ENCODE measurements around the gene UBE2E1. TPM values are rescaled to one million over a fixed set of nuclear protein-coding genes. Genes with fewer than 3 reads are reported as not detected.

The UBE2E1 gene
- total RNA-seq, 1 donor from 2014 or later = 152 TPM

DNA sequence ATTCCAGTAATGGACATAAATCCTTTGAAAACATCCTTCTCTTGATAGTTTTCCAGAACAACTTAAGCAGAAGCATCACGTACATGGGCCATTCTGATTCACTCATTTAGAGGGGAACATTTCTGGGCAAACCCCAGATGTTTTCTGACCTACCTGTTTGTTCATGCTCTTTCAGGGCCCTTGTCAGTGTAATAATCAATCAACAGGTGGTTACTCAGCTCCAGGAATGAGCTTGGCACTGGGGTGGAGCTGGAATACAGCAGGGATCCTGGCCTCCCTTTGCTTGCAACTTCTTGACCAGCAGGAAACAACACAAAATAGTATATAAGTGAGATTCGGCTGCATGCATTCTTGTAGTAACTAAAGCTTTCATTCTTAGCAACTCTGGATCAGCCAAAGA, 9.2 kb upstream of the UBE2E1 start:
- no peak for DNase-seq

DNA sequence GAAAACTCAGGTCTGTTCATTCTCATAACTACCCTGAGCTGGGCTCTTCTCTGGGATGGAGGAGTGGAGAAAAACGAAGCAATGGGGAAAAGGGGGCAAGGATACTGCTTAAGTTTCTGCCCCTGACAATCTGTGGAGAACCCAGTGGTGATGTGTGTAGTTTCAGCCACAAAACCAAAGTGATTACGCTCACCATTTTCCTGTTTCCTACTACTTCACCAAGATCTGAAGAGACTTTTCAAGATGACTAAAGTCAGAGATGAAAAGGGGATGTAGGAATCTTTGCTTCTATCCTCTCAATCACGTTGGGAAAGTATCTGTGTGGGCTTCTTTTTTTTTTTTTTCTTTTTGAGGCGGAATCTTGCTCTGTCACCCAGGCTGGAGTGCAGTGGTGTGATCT, 8.3 kb upstream of the UBE2E1 start:
- DNase-seq = no peak

DNA sequence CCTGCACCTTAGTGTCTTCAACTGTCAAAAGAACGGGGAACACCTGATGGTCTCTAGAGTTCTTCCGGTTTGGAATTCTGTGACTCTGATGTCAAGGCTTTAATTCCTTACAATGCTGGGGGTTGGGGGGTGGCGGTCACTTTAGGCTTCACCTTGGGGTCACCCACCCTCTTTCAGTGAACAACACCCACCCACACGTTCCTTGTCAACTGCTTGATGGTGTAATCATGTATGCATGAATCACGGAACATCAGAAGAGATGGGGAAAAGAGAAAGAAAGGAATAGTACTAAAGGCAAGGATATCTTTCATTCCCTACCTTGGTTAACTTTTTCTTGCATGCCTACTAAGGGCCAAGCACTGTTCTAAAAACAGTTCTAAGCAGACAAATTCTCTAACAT, 7.3 kb upstream of the UBE2E1 start:
- DNase-seq = no peak

DNA sequence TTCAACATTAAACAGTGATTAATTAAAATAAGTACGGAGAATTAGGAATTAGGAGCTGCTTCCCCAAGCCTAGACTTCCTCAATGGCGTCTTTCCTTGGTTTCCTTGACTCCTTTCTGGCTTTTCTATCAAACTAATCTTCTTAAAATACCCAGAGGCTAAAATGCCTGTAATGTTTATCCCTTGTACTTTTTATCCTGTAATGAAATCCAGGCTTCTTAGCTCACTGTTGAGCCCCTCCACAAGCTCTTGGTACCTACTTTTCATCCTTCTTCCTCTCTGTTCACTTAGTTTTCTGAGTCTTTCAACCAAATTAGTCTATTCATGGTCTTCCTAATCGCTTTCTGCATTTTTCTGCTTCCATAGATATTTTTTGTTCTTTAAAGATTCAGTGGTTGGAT, 6.9 kb upstream of the UBE2E1 start:
- DNase-seq = no peak

DNA sequence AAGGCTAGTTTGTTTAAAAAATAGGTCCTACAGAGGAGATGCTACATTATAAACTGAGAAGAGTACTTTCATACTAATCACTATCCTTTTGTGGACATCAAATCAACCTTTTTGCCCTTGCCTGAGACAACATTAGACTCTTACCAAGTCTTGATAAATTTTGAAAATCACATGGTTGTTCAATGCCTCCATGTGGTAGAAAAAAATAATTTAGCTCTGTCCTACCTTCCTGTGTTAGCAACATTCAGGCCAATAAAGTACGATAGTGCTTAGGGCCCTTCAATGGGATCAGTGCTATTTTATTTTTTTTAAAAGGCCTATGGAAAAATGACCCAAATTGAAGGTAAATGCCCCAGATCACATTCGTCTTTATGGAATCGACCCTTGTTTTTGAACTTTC, 5.0 kb upstream of the UBE2E1 start:
- DNase-seq = peak; percentile 35

DNA sequence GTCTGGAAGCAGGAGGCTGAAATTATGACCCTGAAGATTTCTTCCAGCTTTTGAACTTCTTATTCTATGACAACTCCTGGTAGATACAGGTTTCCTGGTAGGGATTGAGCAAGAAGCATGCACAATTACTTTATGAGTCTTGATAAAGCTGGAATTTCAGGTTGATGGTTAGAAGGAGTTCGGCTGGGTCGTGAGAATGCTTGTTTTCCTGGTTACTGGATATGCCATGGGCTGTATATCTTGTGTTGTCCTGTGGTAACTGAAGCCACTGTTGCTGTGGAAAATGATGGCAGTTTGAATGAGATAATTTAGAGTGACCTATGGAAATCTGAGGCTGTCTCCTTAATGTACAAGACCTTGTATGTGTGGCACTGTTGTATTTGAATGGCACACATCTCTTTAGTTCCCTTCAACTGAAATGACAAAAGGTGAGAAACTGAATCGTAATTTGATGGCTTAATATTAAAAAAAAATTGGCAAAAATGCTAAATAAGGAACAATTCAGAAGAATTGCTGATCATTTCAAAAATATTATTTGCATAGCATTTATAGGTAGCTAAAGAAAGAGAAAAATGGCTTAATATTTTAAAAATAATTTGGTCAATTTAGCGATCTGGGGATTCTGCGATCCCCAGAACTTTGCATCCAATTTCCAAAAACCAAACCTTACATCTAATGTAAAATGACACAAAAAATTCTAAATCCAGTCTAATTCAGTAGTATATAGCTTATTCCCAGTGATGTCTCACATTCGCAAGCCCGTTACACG, 1.1 kb upstream of the UBE2E1 start:
- DNase-seq = peak; percentile 19

DNA sequence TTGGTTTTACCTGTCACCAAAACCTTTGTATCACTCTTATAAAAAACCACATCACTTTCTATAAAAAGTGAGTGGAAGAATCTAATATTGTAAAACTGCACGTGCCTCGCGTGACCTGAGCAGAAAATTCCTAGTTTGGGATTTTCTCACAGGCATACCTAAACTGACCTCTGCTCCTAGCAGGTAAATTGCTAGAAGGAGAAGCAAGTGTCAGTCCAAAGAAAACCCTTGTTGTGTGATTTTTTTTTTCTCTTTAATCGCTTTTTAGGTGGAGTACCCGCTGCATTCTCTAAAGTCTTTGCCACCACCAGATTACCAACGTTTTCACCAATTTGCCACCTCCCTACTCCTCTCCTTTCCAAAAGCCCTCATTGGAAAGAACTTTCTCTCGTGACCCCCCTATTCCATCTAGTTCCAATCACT, 534 bp upstream of the UBE2E1 start:
- DNase-seq = no peak

DNA sequence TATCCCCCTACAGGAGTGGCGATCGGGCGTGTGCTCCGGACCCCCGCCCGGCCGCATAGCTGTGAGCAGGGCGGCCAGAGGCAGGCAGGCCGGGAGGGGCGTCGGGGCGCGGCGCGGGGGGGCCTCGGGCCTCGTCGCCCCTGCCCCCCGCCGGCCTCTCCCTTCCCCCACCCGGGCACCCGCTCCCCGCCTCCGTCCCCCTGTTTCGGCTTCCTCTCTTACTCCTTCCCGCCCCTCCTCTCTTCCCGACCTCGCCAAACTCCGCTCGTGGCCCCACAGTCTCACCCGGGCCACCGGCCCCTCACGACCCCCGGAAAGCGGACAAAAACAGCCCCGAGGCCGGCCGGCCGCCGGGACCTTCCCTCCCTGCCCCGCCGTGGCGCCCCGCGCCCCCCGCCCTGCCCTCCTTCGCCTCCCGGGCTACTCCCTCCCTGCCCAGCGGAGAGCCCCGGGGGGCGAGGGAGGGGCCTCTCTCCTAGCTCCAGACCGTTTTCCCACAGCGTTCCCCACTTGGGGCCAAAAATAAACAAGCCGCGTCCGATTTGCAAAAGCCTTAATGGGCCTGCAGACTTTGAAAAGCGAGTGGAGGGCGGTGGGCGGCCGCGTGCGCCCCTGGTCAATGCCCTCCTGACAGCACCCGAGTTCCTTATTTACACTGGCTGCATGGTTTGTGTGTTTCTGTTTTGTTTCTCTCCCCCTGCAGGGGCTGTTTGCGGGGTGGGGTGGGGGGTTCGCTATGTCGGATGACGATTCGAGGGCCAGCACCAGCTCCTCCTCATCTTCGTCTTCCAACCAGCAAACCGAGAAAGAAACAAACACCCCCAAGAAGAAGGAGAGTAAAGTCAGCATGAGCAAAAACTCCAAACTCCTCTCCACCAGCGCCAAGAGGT, 1.0 kb downstream of the UBE2E1 start:
- peak; percentile 28 for DNase-seq

DNA sequence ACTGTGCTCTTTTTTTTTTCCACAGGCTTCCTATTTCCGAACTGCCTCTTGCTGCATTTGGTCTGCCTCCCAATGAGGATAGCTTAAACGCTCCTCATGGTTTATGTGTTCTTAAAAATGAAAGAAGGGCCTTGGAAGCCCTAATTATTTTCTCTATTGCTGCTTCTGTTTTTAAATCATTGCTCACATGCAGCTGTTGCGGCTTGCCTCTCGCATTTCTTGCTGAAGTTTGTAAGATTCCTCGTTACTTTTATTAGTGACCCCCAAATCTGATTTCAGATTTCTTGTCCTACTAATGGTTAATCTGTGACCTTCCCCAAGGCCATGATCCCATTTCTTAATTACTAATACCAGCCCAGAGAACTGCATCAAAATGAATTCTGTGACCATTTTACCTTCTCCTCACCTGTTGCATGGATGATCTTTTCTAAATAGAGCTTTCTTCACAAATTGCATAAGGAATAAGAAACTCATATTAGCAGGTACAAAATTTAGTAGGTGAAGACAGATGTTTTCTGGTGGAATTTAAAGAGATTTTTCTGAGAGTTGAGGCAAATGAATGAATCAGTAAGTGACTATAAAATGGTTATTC, 1.8 kb downstream of the UBE2E1 start:
- DNase-seq = peak; percentile 29

DNA sequence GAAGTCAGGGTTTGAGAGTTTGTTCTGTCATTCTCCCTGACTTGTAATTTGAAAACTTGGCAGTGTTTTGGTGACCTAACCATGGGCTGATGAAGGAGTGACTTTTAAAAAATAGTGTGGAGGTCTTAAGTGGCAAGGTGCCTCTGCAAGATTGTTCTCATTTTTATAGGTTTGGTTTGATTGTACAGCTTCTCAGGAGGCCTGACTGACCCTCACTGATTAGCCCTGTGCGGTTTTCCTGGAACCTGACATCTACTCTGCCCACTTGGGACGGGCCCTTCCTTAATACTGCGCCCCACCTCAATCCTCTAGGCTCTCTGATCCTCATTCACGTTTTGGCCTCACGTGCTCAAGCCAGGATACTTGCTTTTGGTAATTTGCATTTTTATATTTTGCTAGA, 2.8 kb downstream of the UBE2E1 start:
- no peak for DNase-seq

DNA sequence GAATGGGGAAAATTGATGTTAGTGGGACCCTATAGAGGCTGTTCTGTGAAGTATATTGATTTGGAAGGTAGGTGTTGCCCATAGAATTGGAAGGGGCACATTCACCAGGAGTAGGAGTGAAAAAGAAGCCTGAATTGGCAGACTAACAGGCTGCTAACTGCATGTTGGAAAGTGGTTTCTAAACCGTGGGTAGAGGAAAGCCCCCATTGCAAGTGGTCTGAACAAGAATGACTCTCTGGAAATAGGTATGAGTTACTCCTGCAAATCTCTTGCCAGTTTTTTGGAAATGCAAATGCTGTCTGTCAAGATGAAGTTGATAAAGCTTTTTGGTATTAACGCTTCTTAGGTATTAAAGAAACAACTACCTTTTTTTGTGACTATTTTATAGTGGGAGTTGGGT, 3.5 kb downstream of the UBE2E1 start:
- no peak for DNase-seq

DNA sequence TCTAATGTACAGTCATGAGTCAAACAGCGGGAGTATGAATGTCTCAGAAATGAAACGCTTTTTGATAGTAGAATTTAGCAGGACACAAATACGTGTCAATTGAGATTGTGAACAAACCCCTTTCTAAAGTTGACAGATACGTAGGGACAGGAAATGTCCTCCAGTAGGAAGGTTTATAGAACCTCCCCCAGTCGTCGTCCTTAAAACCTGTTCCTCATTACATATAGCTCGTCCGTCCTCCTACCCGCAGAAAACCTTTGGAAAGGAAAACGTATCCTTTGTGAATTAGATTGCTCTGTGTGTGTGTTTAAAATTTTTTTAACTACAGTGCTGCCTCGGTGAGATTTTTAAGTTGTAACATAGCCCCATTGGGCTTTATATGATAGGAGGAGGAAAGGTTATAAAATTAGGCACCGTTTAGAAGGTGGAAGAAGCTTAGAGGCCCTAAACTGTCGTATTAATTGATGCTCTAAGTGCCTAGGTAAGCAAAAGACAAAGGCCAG, 4.1 kb downstream of the UBE2E1 start:
- peak; percentile 16 for DNase-seq

DNA sequence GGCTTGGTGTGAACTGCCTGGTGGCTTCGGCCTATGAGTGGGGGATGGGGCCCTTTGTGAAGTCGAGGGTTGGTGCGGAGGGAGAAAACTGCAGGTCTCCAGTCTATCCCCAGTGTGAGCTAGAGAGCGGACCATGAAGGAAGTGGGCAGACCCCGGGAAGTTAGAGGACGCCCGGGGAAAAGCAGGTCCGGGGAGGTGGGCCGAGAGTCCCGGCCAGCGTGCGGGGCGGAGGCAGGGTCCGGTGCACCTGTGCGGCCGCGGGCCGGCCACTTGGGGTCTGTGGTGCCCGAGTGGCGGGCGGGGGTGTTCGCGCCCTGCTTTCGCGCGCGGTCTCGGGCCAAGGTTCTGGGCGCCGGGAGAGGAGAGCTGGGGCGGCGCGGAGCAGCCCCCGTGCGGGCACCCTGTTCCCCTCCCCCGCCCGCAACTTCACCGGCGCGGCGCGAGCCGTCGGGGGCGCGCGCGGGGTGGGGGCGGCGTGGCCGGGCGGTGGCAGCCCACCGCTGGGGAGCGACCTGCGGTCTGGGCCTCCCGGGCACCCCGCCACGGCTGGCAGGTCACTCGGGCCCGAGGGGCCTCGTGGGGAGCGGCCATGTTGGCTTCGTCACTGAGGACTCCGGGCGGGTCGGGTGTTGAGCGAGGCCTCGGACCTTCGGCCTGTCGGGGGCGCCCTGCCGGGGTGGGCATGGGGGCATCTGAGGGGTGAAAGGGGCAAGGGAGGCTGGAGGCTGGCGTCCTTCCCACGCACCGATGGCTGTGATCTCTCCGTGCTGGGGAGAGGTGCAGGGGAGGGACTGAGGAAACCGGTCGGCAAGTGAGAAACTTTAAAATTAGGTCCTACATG, 4.8 kb downstream of the UBE2E1 start:
- DNase-seq = peak; percentile 54

DNA sequence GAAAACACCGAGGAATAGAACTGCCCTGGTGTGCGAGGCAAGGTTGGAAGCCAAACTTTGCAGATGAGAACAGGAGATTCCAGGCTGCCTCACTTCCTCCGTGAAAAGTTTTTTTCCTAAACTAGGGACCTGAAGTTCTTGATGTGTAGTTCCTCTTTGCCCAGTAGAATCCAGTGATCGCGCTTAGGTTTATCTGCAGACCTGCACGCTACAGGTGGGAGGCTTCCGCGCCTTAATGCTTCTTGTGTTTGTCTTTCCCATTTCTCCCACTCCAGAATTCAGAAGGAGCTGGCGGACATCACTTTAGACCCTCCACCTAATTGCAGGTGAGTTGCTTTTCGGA, 5.4 kb downstream of the UBE2E1 start:
- no peak for DNase-seq

DNA sequence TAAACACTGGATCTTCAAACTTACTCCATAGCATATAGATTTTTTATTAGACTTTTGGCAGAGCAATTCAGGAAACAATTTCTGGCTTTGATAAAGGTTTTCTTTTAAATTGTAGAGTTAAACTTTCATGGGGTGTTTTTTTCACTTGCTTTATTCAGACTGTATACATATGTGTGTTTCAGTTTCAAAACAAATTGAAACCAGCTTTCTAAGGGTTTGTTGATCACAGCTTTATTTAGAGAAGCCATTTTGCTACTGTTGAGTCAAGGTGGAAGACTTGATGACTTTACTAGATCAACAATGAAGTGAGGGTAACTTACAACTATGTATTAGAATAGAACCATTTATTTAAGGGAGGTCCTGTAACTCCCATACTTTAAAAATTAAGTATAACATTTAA, 6.2 kb downstream of the UBE2E1 start:
- DNase-seq = no peak

DNA sequence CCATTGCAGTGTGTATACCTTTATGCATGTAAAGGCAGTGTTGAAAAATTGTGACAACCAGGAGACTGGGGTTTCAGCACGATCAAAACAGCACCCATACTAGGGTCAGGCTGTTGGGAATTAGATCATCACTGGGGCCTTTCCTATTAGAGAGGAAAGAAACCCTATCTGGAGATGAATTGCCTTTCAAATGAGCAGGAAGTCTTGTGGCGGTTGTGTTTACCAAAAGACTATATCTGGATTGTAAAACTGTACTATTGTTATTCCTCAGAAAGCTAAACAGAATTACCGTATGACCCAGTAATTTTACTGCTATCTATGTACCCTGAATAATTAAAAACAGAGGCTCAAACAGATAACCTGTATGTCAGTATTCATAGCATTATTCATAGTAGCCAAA, 10.1 kb downstream of the UBE2E1 start:
- DNase-seq = peak; percentile 55

DNA sequence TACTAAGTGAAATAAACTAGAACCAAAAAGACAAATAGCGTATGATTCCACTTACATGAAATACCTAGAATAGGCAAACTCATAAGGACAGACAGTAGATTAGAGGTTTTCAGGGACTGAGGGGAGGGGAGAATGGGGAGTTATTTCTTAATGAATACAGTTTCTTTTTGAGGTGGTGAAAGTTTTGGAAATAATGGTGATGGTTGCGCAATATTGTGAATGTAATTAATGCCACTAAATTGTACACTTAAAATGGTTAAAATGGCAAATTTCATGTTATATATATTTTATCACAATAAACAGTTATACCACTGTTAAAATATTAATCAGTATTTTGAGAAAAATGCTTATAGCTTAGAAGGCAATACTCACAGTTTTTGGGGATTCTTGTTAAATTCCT, 11.0 kb downstream of the UBE2E1 start:
- DNase-seq = no peak

DNA sequence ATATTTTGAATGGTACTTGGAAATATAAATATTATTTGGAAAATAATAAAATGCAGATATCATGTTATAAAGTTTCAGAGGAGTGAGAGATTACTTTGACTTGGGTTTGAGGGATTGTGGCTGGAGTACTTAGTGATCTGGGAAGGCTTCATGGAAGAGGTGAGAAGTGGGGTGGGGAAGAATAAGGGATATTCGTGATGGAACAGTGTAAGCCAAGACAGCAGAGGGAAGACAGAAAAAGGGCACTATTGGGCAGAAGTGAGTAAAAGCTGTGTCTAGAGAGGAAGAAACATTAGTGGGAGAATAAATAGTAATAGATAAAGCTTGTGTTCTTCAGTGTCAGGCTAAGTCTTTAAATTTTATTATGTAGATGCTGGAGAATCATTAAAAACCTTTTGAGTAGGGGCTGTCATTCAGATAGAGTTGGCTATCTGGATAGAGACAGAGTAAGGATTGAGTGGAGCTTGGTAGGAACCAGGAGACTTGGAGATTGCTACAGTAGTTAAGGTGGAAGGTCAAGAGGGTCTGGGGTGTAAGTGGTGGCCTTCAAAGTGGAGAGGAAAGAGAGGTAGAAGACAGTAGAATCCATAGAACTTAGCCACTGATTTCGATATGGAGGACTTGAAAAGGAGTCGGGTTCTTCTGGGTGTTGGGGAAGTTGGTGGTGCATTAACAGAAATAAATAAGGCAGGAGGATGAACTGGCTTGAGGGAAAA, 11.9 kb downstream of the UBE2E1 start:
- no peak for DNase-seq

DNA sequence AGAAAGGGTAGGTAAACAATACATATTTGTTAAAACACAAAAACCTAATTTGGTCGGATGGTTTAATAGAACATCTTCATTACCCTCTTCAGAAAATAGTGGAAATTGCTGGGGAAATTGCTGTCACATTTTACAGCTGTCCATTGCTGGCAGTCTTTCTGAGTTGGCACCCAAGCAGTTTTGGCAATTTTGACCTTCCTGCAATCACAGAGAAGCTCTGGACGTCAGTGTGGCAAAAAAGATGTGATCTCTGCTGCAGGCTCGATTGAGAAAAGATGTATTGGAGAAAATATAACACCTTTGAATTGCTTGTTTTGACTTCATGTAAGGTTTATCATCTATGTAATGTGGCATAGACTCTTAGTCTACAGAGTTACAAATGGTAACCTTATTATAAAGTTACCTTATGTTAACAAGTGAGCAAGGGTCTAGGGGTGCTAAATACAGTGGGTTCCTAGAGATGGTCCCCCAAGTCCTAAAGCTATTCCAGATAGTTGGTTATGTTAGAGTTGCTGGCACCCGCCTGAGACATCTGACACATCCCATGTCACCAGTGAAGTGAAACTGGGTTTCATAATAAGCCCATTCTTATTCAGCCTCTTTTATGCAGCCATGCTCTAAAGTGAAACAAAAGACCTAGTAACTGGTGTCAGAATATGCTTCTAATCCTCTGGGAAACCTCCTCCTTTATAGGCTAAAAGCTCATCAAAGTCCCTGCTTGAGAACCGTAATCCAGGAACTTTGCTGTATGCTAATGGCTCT, 14.0 kb downstream of the UBE2E1 start:
- DNase-seq = no peak

DNA sequence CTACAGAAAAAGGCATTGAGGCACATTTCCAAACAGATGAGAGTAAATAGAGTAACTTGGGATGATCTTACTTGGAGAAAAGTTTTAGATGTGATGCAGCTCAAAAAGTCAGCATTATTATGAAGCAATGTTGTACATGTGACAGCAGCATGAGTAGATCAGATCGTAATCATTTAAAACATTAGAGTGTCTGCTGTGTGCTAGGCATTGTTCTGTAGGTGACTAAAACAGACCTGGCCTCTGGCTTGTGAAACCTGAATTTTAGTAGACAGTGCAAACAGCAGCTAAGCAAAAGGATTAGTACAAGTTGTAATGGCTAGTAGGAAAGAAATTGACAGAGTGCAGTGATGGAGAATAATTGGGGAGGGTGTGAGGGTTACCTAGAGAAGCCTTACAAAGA, 15.1 kb downstream of the UBE2E1 start:
- DNase-seq = no peak

DNA sequence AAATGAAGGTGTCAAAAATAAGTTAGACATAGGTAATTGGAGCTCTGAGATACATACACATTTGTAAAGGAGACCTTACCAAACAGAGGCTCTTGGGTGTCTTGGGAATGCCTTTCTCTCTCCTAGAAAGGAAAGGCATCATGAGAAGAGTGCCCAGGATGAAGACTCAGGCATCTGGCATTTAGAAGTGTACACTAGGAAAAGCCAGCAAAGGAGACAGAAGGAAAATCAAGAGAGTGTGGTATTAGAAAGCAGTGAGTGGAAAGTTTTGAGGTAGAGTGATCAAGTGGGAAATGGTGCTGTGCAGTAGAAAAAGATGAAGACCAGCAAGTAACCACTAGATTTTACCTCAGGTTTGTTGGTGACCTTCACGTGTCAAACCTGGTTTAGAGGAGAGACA, 16.1 kb downstream of the UBE2E1 start:
- DNase-seq = no peak

Measured in dermis blood vessel endothelial cell (primary cell).